GM19438 (cell line): ENCODE data around the gene JAZF1.

Source experiments
- ATAC-seq: cut with Tn5 transposase; IDR thresholded peaks from one replicate; pipeline ENCODE4 v1.9.1; 2021; ENCODE audit warnings: low read depth; ENCODE audit not compliant: unreplicated experiment

The JAZF1 gene

GRCh38 chr7:28140979-28141378, 39.6 kb downstream of the JAZF1 start:
- no peak for ATAC-seq

GRCh38 chr7:28138837-28139236, 41.8 kb downstream of the JAZF1 start:
- no peak for ATAC-seq

- no peak for ATAC-seq
These were observed 43.1 kb downstream of the JAZF1 start for GRCh38 chr7:28137463-28137862.

- no peak for ATAC-seq
These were observed 43.7 kb downstream of the JAZF1 start for GRCh38 chr7:28136885-28137284.

GRCh38 chr7:28136420-28136819, 44.2 kb downstream of the JAZF1 start:
- no peak for ATAC-seq

GRCh38 chr7:28135760-28136159, 44.8 kb downstream of the JAZF1 start:
- ATAC-seq, result no peak

GRCh38 chr7:28135315-28135714, 45.3 kb downstream of the JAZF1 start:
- ATAC-seq, result no peak

- no peak for ATAC-seq
These were observed 46.7 kb downstream of the JAZF1 start for GRCh38 chr7:28133872-28134271.

- ATAC-seq, result no peak
These were observed 47.4 kb downstream of the JAZF1 start for GRCh38 chr7:28132959-28133870.

GRCh38 chr7:28130277-28130676, 50.3 kb downstream of the JAZF1 start:
- ATAC-seq, result no peak

- no peak for ATAC-seq
These were observed 52.0 kb downstream of the JAZF1 start for GRCh38 chr7:28128608-28129007.

- no peak for ATAC-seq
These were observed 54.1 kb downstream of the JAZF1 start for GRCh38 chr7:28126410-28127041.

- ATAC-seq, result no peak
These were observed 54.9 kb downstream of the JAZF1 start for GRCh38 chr7:28125431-28126409.

GRCh38 chr7:28124413-28124812, 56.2 kb downstream of the JAZF1 start:
- no peak for ATAC-seq

- ATAC-seq, result no peak
These were observed 56.8 kb downstream of the JAZF1 start for GRCh38 chr7:28123752-28124151.

GRCh38 chr7:28121496-28121895, 59.1 kb downstream of the JAZF1 start:
- ATAC-seq, result no peak

- ATAC-seq, result no peak
These were observed 64.6 kb downstream of the JAZF1 start for GRCh38 chr7:28116041-28116440.

GRCh38 chr7:28115261-28115660, 65.3 kb downstream of the JAZF1 start:
- no peak for ATAC-seq

- no peak for ATAC-seq
These were observed 66.5 kb downstream of the JAZF1 start for GRCh38 chr7:28114056-28114455.

- ATAC-seq, result no peak
These were observed 67.6 kb downstream of the JAZF1 start for GRCh38 chr7:28112883-28113540.
